ENCODE results near the gene CPEB2. TPM values are rescaled to one million over a fixed set of nuclear protein-coding genes. Genes with fewer than 3 reads are reported as not detected.

The CPEB2 gene
- total and polyA plus RNA-seq, 5 donors from 2014 or later: 0.94 to 27.5 (median 1.6) TPM

GRCh38 chr4:15109600-15109999 is 107.3 kb downstream of the CPEB2 start:
- ATAC-seq (ENCODE audit: low read depth in 2 of 2) (no peak), DNase-seq (no peak)
- Mint-ChIP-seq H3K4me1 (no peaks in the 10 kb centered on the region), H3K4me3 (no peak overlapping the region), H3K36me3 (no peaks in the 10 kb centered on the region), H3K27me3 (no peaks in the 10 kb centered on the region), H3K27ac (no peak overlapping the region), H3K9me3 (peaks cover 0 to 1% (median 0%) of the 10 kb centered on the region in 7 donors)
- no peaks in the 10 kb centered on the region for H3K36me3 ChIP-seq (ENCODE audit: control insufficient read depth, insufficient read depth, low read length)
- no peaks in the 10 kb centered on the region for H3K27me3 ChIP-seq (ENCODE audit: control insufficient read depth, insufficient read depth, low read length)
- no peak overlapping the region for H3K27ac ChIP-seq (ENCODE audit: insufficient read depth, low read length, poor library complexity, severe bottlenecking)
- no peak overlapping the region for H3K4me3 ChIP-seq (ENCODE audit: low read depth, low read length)
- H3K4me1 ChIP-seq (ENCODE audit: control insufficient read depth, insufficient read depth, low read length, poor library complexity, severe bottlenecking): no peaks in the 10 kb centered on the region
- H3K9me3 ChIP-seq (ENCODE audit: control insufficient read depth in 2 of 2, low read length in 2 of 2): no peaks in the 10 kb centered on the region

- no peaks in the 10 kb centered on the region for H3K27me3 ChIP-seq (ENCODE audit: control insufficient read depth, insufficient read depth, low read length)
- H3K27ac ChIP-seq (ENCODE audit: insufficient read depth, low read length, poor library complexity, severe bottlenecking): no peak overlapping the region
- H3K9me3 ChIP-seq (ENCODE audit: control insufficient read depth in 2 of 2, low read length in 2 of 2): no peaks in the 10 kb centered on the region
- H3K4me3 ChIP-seq (ENCODE audit: low read depth, low read length): no peak overlapping the region
- H3K27me3 Mint-ChIP-seq: no peaks in the 10 kb centered on the region
- no peaks in the 10 kb centered on the region for H3K4me1 ChIP-seq (ENCODE audit: control insufficient read depth, insufficient read depth, low read length, poor library complexity, severe bottlenecking)
- no peak overlapping the region for H3K27ac Mint-ChIP-seq
- no peak for ATAC-seq (ENCODE audit: low read depth in 2 of 2)
- H3K36me3 Mint-ChIP-seq: no peaks in the 10 kb centered on the region
- no peak overlapping the region for H3K4me3 Mint-ChIP-seq
- H3K4me1 Mint-ChIP-seq: no peaks in the 10 kb centered on the region
- H3K9me3 Mint-ChIP-seq: peaks cover 0 to 4% (median 0%) of the 10 kb centered on the region in 7 donors
- no peaks in the 10 kb centered on the region for H3K36me3 ChIP-seq (ENCODE audit: control insufficient read depth, insufficient read depth, low read length)
- DNase-seq: no peak
Measured at GRCh38 chr4:15110120-15110571, 107.9 kb downstream of the CPEB2 start.

DNA sequence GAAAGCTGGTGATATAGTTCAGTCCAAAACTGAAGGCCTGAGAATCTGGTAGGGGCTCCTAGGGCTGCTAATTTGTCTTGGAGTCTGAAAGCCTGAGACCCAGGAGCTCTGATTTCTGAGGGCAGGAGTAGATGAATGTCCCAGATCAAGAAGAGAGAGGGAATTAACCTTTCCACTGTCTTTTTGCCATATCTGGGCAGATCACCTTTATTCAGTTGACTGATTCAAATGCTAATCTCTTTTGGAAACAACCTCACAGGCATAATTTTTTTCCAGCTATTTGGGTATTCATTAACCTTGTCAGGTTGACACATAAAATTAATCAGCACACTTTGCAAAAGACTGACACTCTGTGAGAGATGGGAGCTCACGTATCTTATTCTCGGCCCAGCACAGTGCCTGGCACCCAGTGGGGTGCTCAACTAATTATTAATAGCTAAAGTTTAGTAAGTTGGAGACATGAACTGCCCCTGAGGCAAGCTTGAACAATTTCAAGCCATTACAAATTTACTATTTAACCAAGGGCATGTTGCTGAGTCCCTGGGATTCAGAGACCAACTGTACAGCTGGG is 114.3 kb downstream of the CPEB2 start:
- H3K27ac ChIP-seq (ENCODE audit: insufficient read depth, low read length, poor library complexity, severe bottlenecking): no peak overlapping the region
- Mint-ChIP-seq H3K4me3 (no peak overlapping the region), H3K9me3 (peaks cover 3 to 15% (median 7%) of the 10 kb centered on the region in 7 donors), H3K4me1 (no peaks in the 10 kb centered on the region), H3K36me3 (no peaks in the 10 kb centered on the region), H3K27ac (no peak overlapping the region), H3K27me3 (no peaks in the 10 kb centered on the region)
- H3K4me1 ChIP-seq (ENCODE audit: control insufficient read depth, insufficient read depth, low read length, poor library complexity, severe bottlenecking): no peaks in the 10 kb centered on the region
- H3K9me3 ChIP-seq (ENCODE audit: control insufficient read depth in 2 of 2, low read length in 2 of 2): peaks cover 0 to 3% of the 10 kb centered on the region in 2 experiments
- DNase-seq (no peak), ATAC-seq (ENCODE audit: low read depth in 2 of 2) (no peak)
- no peak overlapping the region for H3K4me3 ChIP-seq (ENCODE audit: low read depth, low read length)
- no peaks in the 10 kb centered on the region for H3K36me3 ChIP-seq (ENCODE audit: control insufficient read depth, insufficient read depth, low read length)
- H3K27me3 ChIP-seq (ENCODE audit: control insufficient read depth, insufficient read depth, low read length): no peaks in the 10 kb centered on the region

- Histone ChIP-seq H3K27ac (ENCODE audit: insufficient read depth, low read length, poor library complexity, severe bottlenecking) (no peak overlapping the region), H3K27me3 (ENCODE audit: control insufficient read depth, insufficient read depth, low read length) (no peaks in the 10 kb centered on the region), H3K9me3 (ENCODE audit: control insufficient read depth in 2 of 2, low read length in 2 of 2) (peaks cover 0 to 3% of the 10 kb centered on the region in 2 experiments), H3K4me1 (ENCODE audit: control insufficient read depth, insufficient read depth, low read length, poor library complexity, severe bottlenecking) (no peaks in the 10 kb centered on the region), H3K4me3 (ENCODE audit: low read depth, low read length) (no peak overlapping the region), H3K36me3 (ENCODE audit: control insufficient read depth, insufficient read depth, low read length) (no peaks in the 10 kb centered on the region)
- H3K36me3 Mint-ChIP-seq: no peaks in the 10 kb centered on the region
- H3K4me1 Mint-ChIP-seq: no peaks in the 10 kb centered on the region
- H3K27ac Mint-ChIP-seq: no peak overlapping the region
- ATAC-seq (ENCODE audit: low read depth in 2 of 2) (no peak), DNase-seq (no peak)
- H3K27me3 Mint-ChIP-seq: no peaks in the 10 kb centered on the region
- peaks cover 3 to 16% (median 8%) of the 10 kb centered on the region in 7 donors for H3K9me3 Mint-ChIP-seq
- no peak overlapping the region for H3K4me3 Mint-ChIP-seq
Measured at GRCh38 chr4:15117270-15117946, 115.1 kb downstream of the CPEB2 start.

DNA sequence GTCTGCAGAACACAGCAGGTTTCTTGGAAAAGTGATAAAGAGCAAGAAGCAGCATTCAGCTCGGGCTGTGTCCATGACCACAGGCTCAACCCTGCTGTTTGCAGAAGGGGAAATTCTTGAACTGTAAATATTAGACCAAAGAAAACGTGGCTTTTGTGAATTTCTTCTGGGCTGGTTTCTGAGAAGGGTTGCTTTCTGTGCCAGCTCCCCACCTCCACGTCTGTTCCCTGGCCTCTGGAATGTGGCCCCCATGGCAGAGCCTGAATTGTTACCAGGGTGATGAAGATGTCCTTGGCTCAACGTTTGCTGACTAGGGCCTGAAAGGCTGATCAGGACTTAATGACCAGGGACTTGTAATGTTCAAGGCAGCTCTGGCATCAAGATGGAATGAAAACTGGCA is 116.0 kb downstream of the CPEB2 start:
- no peak overlapping the region for H3K27ac ChIP-seq (ENCODE audit: insufficient read depth, low read length, poor library complexity, severe bottlenecking)
- ATAC-seq (ENCODE audit: low read depth in 2 of 2) (no peak), DNase-seq (no peak)
- H3K9me3 ChIP-seq (ENCODE audit: control insufficient read depth in 2 of 2, low read length in 2 of 2): peaks cover 0 to 3% of the 10 kb centered on the region in 2 experiments
- H3K36me3 Mint-ChIP-seq: no peaks in the 10 kb centered on the region
- no peak overlapping the region for H3K4me3 ChIP-seq (ENCODE audit: low read depth, low read length)
- H3K36me3 ChIP-seq (ENCODE audit: control insufficient read depth, insufficient read depth, low read length): no peaks in the 10 kb centered on the region
- no peaks in the 10 kb centered on the region for H3K4me1 ChIP-seq (ENCODE audit: control insufficient read depth, insufficient read depth, low read length, poor library complexity, severe bottlenecking)
- H3K4me1 Mint-ChIP-seq: no peaks in the 10 kb centered on the region
- no peak overlapping the region for H3K27ac Mint-ChIP-seq
- H3K4me3 Mint-ChIP-seq: no peak overlapping the region
- H3K27me3 ChIP-seq (ENCODE audit: control insufficient read depth, insufficient read depth, low read length): no peaks in the 10 kb centered on the region
- peaks cover 3 to 16% (median 7%) of the 10 kb centered on the region in 7 donors for H3K9me3 Mint-ChIP-seq
- H3K27me3 Mint-ChIP-seq: no peaks in the 10 kb centered on the region
